Hippocampal formation (tissue), 2 donors: ENCODE results near the gene EXD3.

Experiments used
- DNase-seq, 2 donors: peaks; one replicate each; lab custom pipeline; 2025; lab: John Stamatoyannopoulos, UW

Gene EXD3

GRCh38 chr9:137432687-137433348, 9.9 kb upstream of the EXD3 start:
- DNase-seq: no peak

- no peak for DNase-seq
Observed at GRCh38 chr9:137431416-137431931, 8.5 kb upstream of the EXD3 start.

GRCh38 chr9:137430723-137431415, 7.9 kb upstream of the EXD3 start:
- no peak for DNase-seq

GRCh38 chr9:137429974-137430722, 7.2 kb upstream of the EXD3 start:
- DNase-seq: no peak

- DNase-seq: no peak
Observed at GRCh38 chr9:137429546-137429890, 6.6 kb upstream of the EXD3 start.

- DNase-seq: no peak
Observed at GRCh38 chr9:137428841-137429545, 6.0 kb upstream of the EXD3 start.

- DNase-seq: no peak
Observed at GRCh38 chr9:137428311-137428630, 5.3 kb upstream of the EXD3 start.

GRCh38 chr9:137427454-137428310, 4.7 kb upstream of the EXD3 start:
- no peak for DNase-seq

GRCh38 chr9:137426018-137426681, 3.2 kb upstream of the EXD3 start:
- no peak for DNase-seq

- no peak for DNase-seq
Observed at GRCh38 chr9:137423514-137424291, 741 bp upstream of the EXD3 start.

GRCh38 chr9:137421838-137422603, 941 bp downstream of the EXD3 start:
- DNase-seq: no peak

GRCh38 chr9:137417161-137418021, 5.6 kb downstream of the EXD3 start:
- no peak for DNase-seq

- DNase-seq: no peak
Observed at GRCh38 chr9:137416563-137417151, 6.3 kb downstream of the EXD3 start.

- no peak for DNase-seq
Observed at GRCh38 chr9:137416006-137416562, 6.9 kb downstream of the EXD3 start.

GRCh38 chr9:137415451-137415850, 7.5 kb downstream of the EXD3 start:
- DNase-seq: no peak

- no peak for DNase-seq
Observed at GRCh38 chr9:137412431-137412830, 10.5 kb downstream of the EXD3 start.

- DNase-seq: no peak
Observed at GRCh38 chr9:137411645-137412380, 11.1 kb downstream of the EXD3 start.
